Ovary (tissue), 9 donors: ENCODE data around the gene HERC3. TPM values are rescaled to one million over a fixed set of nuclear protein-coding genes. Genes with fewer than 3 reads are reported as not detected.

Experiments used
- DNase-seq, 5 donors: peaks; one replicate each; pipeline ENCODE4 v3.0.0-alpha.2; 2019 to 2020
- H3K27ac ChIP-seq, 2 donors: fragments of 200-600 bp; one replicate each; pipeline versions ENCODE4 v1.5.1 to v1.8.0; 2019 to 2022
- H3K27me3 ChIP-seq: fragments of 200-600 bp; one replicate; pipeline ENCODE4 v1.8.0; 2022
- H3K36me3 ChIP-seq: fragments of 200-600 bp; sonication (generic); one replicate; pipeline ENCODE4 v1.5.1; 2019
- H3K4me1 ChIP-seq: one replicate; pipeline ENCODE4 v1.8.1; 2013; ENCODE audit warnings: mild to moderate bottlenecking, moderate library complexity; ENCODE audit not compliant: insufficient read depth
- H3K4me3 ChIP-seq: fragments of 200-600 bp; sonication (generic); one replicate; pipeline ENCODE4 v1.5.1; 2017
- H3K9me3 ChIP-seq, 2 donors: fragments of 200-600 bp in 1 of 2; sonication (generic) in 1 of 2; one replicate each; pipeline versions ENCODE4 v1.5.1 to v1.8.1; 2013 to 2019; ENCODE audit warnings: mild to moderate bottlenecking in 1 of 2, moderate library complexity in 1 of 2
- CTCF ChIP-seq, 3 donors: fragments of 450-650 bp in 2 of 3; fragments of 200-600 bp in 1 of 3; IDR thresholded peaks; one replicate each; pipeline versions ENCODE4 v1.5.1 to v1.8.0; 2016 to 2022; ENCODE audit warnings: antibody characterized with exemption in 3 of 3, mild to moderate bottlenecking in 1 of 3
- EP300 ChIP-seq: sonication (generic); formaldehyde crosslinking; IDR thresholded peaks from one replicate; pipeline ENCODE4 v1.6.1; 2017; ENCODE audit warnings: antibody characterized with exemption
- POLR2A ChIP-seq: fragments of 450-650 bp; IDR thresholded peaks from one replicate; pipeline ENCODE4 v1.6.1; 2017; ENCODE audit warnings: antibody characterized with exemption, mild to moderate bottlenecking, moderate library complexity
- WGBS, 3 donors: extraction: QIAGEN DNeasy Blood & Tissue Kit in 1 of 3; methylation state at CpG; one replicate each; pipeline versions ENCODE4 v1.1.5 to v1.1.7; 2013 to 2017; 5-methylcytosine and 5-hydroxymethylcytosine counted together
- intact Hi-C, 4 donors: fragments of 100-400 bp; cut with DNase I; formaldehyde crosslinking; loops; one replicate each; pipeline versions ENCODE4 v1.11.0 to v1.15.1; 2022 to 2023
- polyA plus RNA-seq, 2 donors: library from polyadenylated mRNA; stranded (reverse); fragments of 200-250 nt in 1 of 2; fragments of 350-450 nt in 1 of 2; fragmentation: Illumina TruSeq in 1 of 2; extraction: RNeasy Lipid Tissue Mini Kit (QIAGEN cat#74804) in 1 of 2; gene quantifications; one replicate each; pipeline ENCODE4 v1.2.3, GENCODE V29; 2013 to 2014
- total RNA-seq, 7 donors: library from RNA; depleted of rRNA in 2 of 7; stranded (reverse); fragments of >200 nt in 2 of 7; fragmentation: NEBNext Ultra II Directional in 3 of 7; extraction: Animal tissue kit (Norgen Biotek cat#: 25700) in 3 of 7; gene quantifications; one replicate each; pipeline versions ENCODE4 v1.1.0 to v1.2.4, GENCODE V29; 2016 to 2023
- donor health status: DM: no; HTN: no; CAD: no; lungs with moderate emphysema.
- donor health status: DM: no; HTN: no; CAD: no.
- donor health status: Bipolar disorder and iron deficiency.
- donor health status: DM: yes; HTN: yes; CAD: no.
- donor health status: DM: no; HTN: no; CAD: no.
- donor health status: DM: yes; HTN: yes; CAD: no.

HERC3 gene
- total and polyA plus RNA-seq, 9 donors, result 10.3 to 30.9 (median 24.2) TPM

DNA sequence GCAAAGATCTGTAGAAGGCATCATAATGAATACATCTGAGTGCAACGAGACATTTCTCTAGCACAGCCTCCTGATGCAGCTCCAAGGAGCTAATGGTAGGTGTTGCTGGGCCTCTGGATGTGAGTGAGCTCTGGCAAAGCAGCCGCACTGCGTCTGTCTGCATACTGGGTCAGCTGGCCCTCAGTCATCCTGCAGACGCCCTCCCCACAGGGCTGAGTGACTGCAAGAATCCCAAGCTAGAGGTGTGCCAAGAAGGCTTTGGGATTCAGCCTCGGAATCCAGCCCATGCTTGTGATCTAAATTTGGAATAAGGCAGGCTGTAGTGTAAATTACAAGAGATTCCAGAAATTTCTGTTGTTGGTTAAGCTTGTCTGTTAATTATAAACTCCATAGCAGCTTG lies 18.5 kb downstream of the HERC3 start:
- TF ChIP-seq EP300 (no peak), CTCF (IDR thresholded peaks at IDR 0.05) (no peak), POLR2A (no peak)
- Histone ChIP-seq H3K27ac (no peak overlapping the region), H3K27me3 (no peaks in the 10 kb centered on the region), H3K4me1 (peaks cover 9% of the 10 kb centered on the region), H3K9me3 (no peaks in the 10 kb centered on the region), H3K36me3 (no peaks in the 10 kb centered on the region), H3K4me3 (no peak overlapping the region)
- DNase-seq, result peak in 4 of 5 donors; percentile 24 to 48 (median 40)
- intact Hi-C loops, result no loop called here
- 5 to 9% (median 9%) methylated on average over 5 of the region's 5 CpGs for WGBS, 3 donors

DNA sequence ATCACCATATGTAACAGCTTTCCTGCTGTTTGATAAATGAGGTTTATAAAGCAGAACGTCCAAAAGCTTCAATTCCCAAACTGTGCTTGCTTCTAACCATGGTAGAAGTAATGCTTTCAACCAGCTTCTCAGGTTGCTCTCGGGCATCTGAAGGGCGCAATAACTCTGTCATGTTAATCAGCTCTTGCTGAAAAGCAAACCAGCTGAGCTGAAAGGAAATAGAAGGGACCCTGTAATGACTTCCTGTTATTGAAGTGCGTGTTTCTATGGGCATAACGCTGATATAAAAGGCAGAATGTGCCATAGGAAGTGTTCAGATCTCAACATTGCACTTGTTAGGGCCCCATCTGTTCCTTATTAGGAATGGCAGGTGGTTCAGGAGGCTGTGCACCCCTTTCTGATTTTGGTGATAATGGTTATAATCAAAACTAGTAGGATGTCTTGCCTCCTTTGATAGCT lies 21.2 kb downstream of the HERC3 start:
- intact Hi-C loops, result no loop called here
- no peaks in the 10 kb centered on the region for H3K9me3 ChIP-seq
- no peaks in the 10 kb centered on the region for H3K36me3 ChIP-seq
- DNase-seq, result no peak
- no peak overlapping the region for H3K27ac ChIP-seq
- H3K4me1 ChIP-seq, result peaks cover 9% of the 10 kb centered on the region
- H3K27me3 ChIP-seq, result no peaks in the 10 kb centered on the region
- no peak overlapping the region for H3K4me3 ChIP-seq
- WGBS, 3 donors, result 67 to 71% (median 71%) methylated on average over 5 of the region's 5 CpGs
- TF ChIP-seq POLR2A (no peak), EP300 (no peak), CTCF (IDR thresholded peaks at IDR 0.05) (no peak)

GRCh38 chr4:88614058-88614457 lies 21.8 kb downstream of the HERC3 start:
- TF ChIP-seq EP300, result no peak
- no peak for TF ChIP-seq POLR2A
- TF ChIP-seq CTCF (IDR thresholded peaks at IDR 0.05), result no peak
- intact Hi-C loops, result no loop called here
- Histone ChIP-seq H3K4me3 (no peak overlapping the region), H3K4me1 (peaks cover 9% of the 10 kb centered on the region), H3K27me3 (no peaks in the 10 kb centered on the region), H3K9me3 (no peaks in the 10 kb centered on the region), H3K27ac (no peak overlapping the region), H3K36me3 (no peaks in the 10 kb centered on the region)
- no peak for DNase-seq
- 93 to 96% (median 95%) methylated on average over 1 of the region's 1 CpG for WGBS, 3 donors

GRCh38 chr4:88616275-88617150 lies 24.2 kb downstream of the HERC3 start:
- H3K27me3 ChIP-seq, result no peaks in the 10 kb centered on the region
- TF ChIP-seq POLR2A, result no peak
- no peak for TF ChIP-seq CTCF (IDR thresholded peaks at IDR 0.05)
- TF ChIP-seq EP300, result no peak
- no peak overlapping the region for H3K27ac ChIP-seq
- 93 to 94% (median 93%) methylated on average over 4 of the region's 4 CpGs for WGBS, 3 donors
- H3K9me3 ChIP-seq, result no peaks in the 10 kb centered on the region
- intact Hi-C loops, result no loop called here
- no peaks in the 10 kb centered on the region for H3K36me3 ChIP-seq
- no peak overlapping the region for H3K4me3 ChIP-seq
- DNase-seq, result no peak
- H3K4me1 ChIP-seq, result peaks cover 5% of the 10 kb centered on the region
